Activated CD4-positive, alpha-beta memory T cell treated with anti-CD3 and anti-CD28 coated beads for 36 hours (primary cell): ENCODE measurements around the gene CSF3R. TPM values are rescaled to one million over a fixed set of nuclear protein-coding genes. Genes with fewer than 3 reads are reported as not detected.
A peak's percentile ranks its signal among the peaks of the same experiment; 100 is the strongest.

Experiments
- CTCF ChIA-PET: fragments of 350-600 bp; sonication (Branson Sonifier 250); formaldehyde crosslinking; loops from one replicate; lab custom pipeline; 2021; ENCODE audit warnings: antibody characterized with exemption, inconsistent platforms; lab: Charles Lee
- POLR2A ChIA-PET: fragments of 350-600 bp; sonication (Branson Sonifier 250); formaldehyde crosslinking; loops from one replicate; lab custom pipeline; 2021; ENCODE audit warnings: antibody characterized with exemption; lab: Charles Lee
- DNase-seq: peaks from one replicate; pipeline ENCODE4 v3.0.0-alpha.2; 2020
- H3K27ac Mint-ChIP-seq: one replicate; pipeline ENCODE4 v1.8.0; 2021; ENCODE audit warnings: mixed read lengths
- H3K27me3 Mint-ChIP-seq: one replicate; pipeline ENCODE4 v1.8.0; 2021; ENCODE audit warnings: mixed read lengths
- H3K36me3 Mint-ChIP-seq: one replicate; pipeline ENCODE4 v1.8.0; 2021; ENCODE audit warnings: mixed read lengths
- H3K4me1 Mint-ChIP-seq: one replicate; pipeline ENCODE4 v1.8.0; 2021; ENCODE audit warnings: low read depth, mixed read lengths
- H3K4me3 Mint-ChIP-seq: one replicate; pipeline ENCODE4 v1.8.0; 2021; ENCODE audit warnings: mild to moderate bottlenecking, mixed read lengths
- H3K9me3 Mint-ChIP-seq: one replicate; pipeline ENCODE4 v1.8.0; 2021; ENCODE audit warnings: mixed read lengths
- intact Hi-C: fragments of 100-400 bp; cut with micrococcal nuclease; formaldehyde crosslinking; loops from one replicate; pipeline ENCODE4 v1.15.1; 2023
- total RNA-seq, 2 experiments: library from RNA; stranded (reverse); gene quantifications; one replicate each; pipeline ENCODE4 v1.2.3, GENCODE V29; 2021

Gene CSF3R
- total RNA-seq, 2 experiments from 2014 or later: not detected

DNA sequence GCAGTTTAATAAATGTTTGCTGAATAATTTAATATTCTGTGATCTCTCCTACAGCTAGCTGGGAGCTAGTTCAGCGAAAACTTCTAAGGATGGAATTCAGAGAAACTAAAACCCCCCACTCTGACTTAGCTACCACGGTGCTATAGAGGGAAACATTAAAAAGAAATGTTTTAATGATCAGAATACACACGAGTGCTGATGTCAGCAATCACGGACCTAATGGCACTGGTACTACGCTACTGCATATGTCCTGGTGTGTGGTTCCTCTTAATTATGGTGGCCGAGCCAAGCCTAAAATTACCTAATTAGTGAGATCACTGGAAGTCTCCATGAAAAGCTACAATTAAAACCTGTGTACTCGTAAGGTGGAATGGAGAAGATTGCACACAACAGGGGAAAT lies 61.1 kb downstream of the CSF3R start:
- DNase-seq: no peak
- Mint-ChIP-seq H3K9me3 (no peaks in the 10 kb centered on the region), H3K27me3 (no peaks in the 10 kb centered on the region), H3K36me3 (no peaks in the 10 kb centered on the region), H3K27ac (peak overlapping the region; percentile 90), H3K4me1 (peaks cover 25% of the 10 kb centered on the region), H3K4me3 (no peak overlapping the region)
- CTCF ChIA-PET: interaction anchor here (0.7 to 4.2 kb wide), 8 partner anchors 9 to 115 kb away, joined by 3 to 43 read pairs (median 4); partner anchors contain the start of genes LSM10 and SH3D21
- POLR2A ChIA-PET: no interaction called here
- intact Hi-C loops: loop anchor here (1.0 to 5.0 kb wide), 5 partner anchors 35 to 324 kb away; partner anchors contain the start of genes SH3D21 and TRAPPC3

DNA sequence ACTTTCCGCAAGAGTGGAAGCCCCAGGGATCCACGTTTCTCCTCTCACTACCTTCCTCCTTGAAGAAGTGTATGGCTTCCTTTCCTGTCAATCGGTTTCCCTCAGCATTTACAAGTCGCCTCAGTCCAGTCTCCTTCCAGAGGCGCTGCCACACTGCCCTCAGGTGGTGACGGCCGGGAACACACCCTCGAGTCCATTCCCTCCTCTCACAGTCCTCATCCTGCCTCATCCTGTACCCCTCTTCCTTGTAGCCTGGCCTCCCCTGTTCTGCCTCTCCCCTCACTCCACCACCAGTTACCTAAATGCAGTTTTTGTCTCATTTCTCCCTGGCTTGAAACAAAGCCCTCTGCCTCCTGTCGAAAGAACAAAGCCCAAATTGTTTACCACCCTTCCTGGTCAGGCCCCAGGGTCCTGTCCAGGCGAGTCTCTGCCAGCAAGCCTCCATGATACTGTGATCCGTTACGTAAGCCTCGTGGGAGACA lies 61.8 kb downstream of the CSF3R start:
- Mint-ChIP-seq H3K27ac (peak overlapping the region; percentile 90), H3K9me3 (no peaks in the 10 kb centered on the region), H3K4me1 (peaks cover 20% of the 10 kb centered on the region), H3K36me3 (no peaks in the 10 kb centered on the region), H3K4me3 (no peak overlapping the region), H3K27me3 (no peaks in the 10 kb centered on the region)
- peak; percentile 96 for DNase-seq
- ChIA-PET CTCF (interaction anchor here (0.8 to 5.0 kb wide), 10 partner anchors 20 to 114 kb away, joined by 3 to 56 read pairs (median 4); partner anchors contain the start of genes EVA1B, LSM10 and SH3D21), POLR2A (interaction anchor here (1.2 kb wide), 1 partner anchor 23 kb away, joined by 4 read pairs; the partner anchor contains the start of gene LSM10)
- intact Hi-C loops: loop anchor here (1.0 to 5.0 kb wide), 6 partner anchors 35 to 324 kb away; partner anchors contain the start of genes SH3D21 and TRAPPC3

DNA sequence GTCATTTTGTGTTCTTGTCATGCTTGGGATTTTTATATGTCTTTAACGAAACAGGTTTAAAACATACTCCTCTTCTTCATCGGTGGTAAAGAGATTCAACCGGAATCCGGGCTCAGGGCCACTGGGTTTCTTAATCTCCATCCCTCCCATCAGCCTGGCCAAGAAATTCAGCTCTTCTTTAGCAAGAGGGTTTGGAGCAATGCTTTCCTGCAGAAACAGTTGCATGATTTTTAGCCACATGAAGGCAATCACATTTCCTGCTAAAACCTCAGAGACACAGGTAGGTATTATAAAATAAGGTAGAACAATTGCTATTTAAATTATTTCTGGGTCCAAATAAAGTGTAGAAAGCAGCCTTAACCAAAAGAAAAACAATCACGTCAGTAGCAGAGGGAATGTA lies 62.3 kb downstream of the CSF3R start:
- CTCF ChIA-PET: interaction anchor here (0.6 to 5.0 kb wide), 14 partner anchors 20 to 321 kb away, joined by 3 to 56 read pairs (median 4); partner anchors contain the start of genes EVA1B, SH3D21 and TRAPPC3
- DNase-seq: no peak
- POLR2A ChIA-PET: interaction anchor here (1.2 kb wide), 1 partner anchor 23 kb away, joined by 4 read pairs; the partner anchor contains the start of gene LSM10

DNA sequence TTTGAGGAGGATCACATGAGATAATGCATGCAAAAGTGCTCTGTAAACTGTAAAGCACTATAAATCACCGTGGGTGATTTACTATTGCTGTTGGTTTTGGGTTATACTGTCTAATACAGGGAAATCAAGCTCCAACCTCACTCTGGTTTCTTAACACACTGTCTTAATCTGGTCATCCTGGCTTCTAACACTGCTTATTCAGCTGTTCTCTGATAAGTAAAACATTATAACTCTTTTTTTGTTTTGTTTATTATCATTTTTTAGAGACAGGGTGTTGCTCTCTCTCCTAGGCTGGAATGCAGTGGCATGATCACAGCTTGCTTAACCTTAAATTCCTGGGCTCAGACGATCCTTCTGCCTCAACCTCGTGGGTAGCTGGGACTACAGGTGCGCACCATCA lies 63.1 kb downstream of the CSF3R start:
- Mint-ChIP-seq H3K4me1 (peaks cover 17% of the 10 kb centered on the region), H3K27me3 (no peaks in the 10 kb centered on the region), H3K36me3 (no peaks in the 10 kb centered on the region), H3K9me3 (no peaks in the 10 kb centered on the region), H3K4me3 (no peak overlapping the region), H3K27ac (no peak overlapping the region)
- ChIA-PET POLR2A (interaction anchor here (1.0 to 1.2 kb wide), 2 partner anchors 22 to 260 kb away, joined by 3 to 4 read pairs; partner anchors contain the start of gene LSM10), CTCF (interaction anchor here (0.6 to 5.0 kb wide), 9 partner anchors 20 to 330 kb away, joined by 3 to 56 read pairs (median 4); partner anchors contain the start of genes SH3D21 and TRAPPC3)
- no peak for DNase-seq
- intact Hi-C loops: no loop called here

More for the DNA sequence above, 62.3 kb downstream of the CSF3R start:
- Mint-ChIP-seq H3K27ac (peak overlapping the region; percentile 90), H3K36me3 (no peaks in the 10 kb centered on the region), H3K9me3 (no peaks in the 10 kb centered on the region), H3K4me3 (no peak overlapping the region), H3K4me1 (peaks cover 17% of the 10 kb centered on the region), H3K27me3 (no peaks in the 10 kb centered on the region)
- intact Hi-C loops: loop anchor here (1.0 to 5.0 kb wide), 5 partner anchors 70 to 323 kb away; partner anchors contain the start of genes SH3D21 and TRAPPC3

DNA sequence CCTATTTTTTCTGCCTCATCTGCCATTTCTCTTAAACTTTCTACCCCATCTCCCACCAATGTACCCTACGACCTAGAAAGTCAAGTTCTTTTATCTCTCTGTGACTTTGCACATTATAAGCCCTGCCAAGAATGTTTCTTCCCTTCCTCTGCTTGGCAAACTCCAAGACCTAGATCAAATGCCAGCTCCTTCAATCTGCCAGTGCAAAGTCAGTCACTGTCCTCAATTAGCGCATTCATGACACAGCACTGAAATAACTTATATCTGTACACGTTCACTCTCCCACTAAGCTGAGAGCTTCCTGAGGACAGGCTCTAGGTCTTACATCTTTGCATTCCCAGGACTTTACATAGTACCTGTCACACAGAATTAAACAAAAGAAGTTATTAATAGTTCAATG lies 63.6 kb downstream of the CSF3R start:
- H3K36me3 Mint-ChIP-seq: no peaks in the 10 kb centered on the region
- peaks cover 17% of the 10 kb centered on the region for H3K4me1 Mint-ChIP-seq
- ChIA-PET CTCF (interaction anchor here (0.6 to 5.0 kb wide), 7 partner anchors 20 to 330 kb away, joined by 3 to 56 read pairs (median 4); partner anchors contain the start of gene TRAPPC3), POLR2A (interaction anchor here (0.6 to 1.0 kb wide), 3 partner anchors 47 to 300 kb away, joined by 3 to 4 read pairs (median 3); no protein-coding TSS in a partner anchor)
- no peaks in the 10 kb centered on the region for H3K27me3 Mint-ChIP-seq
- H3K4me3 Mint-ChIP-seq: no peak overlapping the region
- DNase-seq: no peak
- H3K9me3 Mint-ChIP-seq: no peaks in the 10 kb centered on the region
- no peak overlapping the region for H3K27ac Mint-ChIP-seq
- intact Hi-C loops: no loop called here

DNA sequence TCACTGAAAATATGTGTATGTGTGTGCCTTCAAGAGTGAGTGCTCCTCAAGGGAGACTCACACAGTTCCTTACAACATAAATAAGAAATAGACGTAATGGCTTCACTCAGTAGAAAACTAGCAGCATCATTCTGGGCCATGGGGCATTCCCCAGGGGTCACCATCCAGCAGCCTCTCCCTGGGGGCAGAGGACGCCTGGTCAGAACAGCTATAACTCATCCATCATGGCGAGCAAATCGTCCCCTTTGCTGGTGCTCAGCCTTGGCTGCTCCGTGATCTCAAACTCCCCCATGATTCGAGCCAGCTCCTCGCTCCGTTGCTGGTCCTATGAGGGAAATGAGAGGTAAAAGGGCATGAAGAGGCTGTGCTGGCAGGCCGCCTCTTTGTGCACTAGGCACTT lies 64.8 kb downstream of the CSF3R start:
- H3K27me3 Mint-ChIP-seq: no peaks in the 10 kb centered on the region
- H3K4me1 Mint-ChIP-seq: peaks cover 17% of the 10 kb centered on the region
- DNase-seq: no peak
- H3K27ac Mint-ChIP-seq: no peak overlapping the region
- H3K9me3 Mint-ChIP-seq: no peaks in the 10 kb centered on the region
- ChIA-PET POLR2A (no interaction called here), CTCF (interaction anchor here (1.0 to 5.0 kb wide), 3 partner anchors 68 to 132 kb away, joined by 3 to 56 read pairs (median 4); no protein-coding TSS in a partner anchor)
- intact Hi-C loops: no loop called here
- no peak overlapping the region for H3K4me3 Mint-ChIP-seq
- H3K36me3 Mint-ChIP-seq: no peaks in the 10 kb centered on the region

Other genes starting within 250 kb of the CSF3R start
- gene SH3D21, start 176.5 kb downstream of the CSF3R start, total RNA-seq: 10 to 100 TPM; 16.9 to 18.1 TPM
- 10 to 100 TPM; 11.6 to 12.8 TPM for gene EVA1B, start 159.3 kb downstream of the CSF3R start, total RNA-seq
- 10 to 100 TPM; 57.3 to 57.4 TPM for gene STK40, start 97.0 kb downstream of the CSF3R start, total RNA-seq
- gene LSM10, start 85.0 kb downstream of the CSF3R start, total RNA-seq: 10 to 100 TPM; 46.0 to 47.0 TPM
- gene OSCP1, start 32.5 kb downstream of the CSF3R start, total RNA-seq: 1 to 10 TPM; 1.8 to 2.7 TPM
- 100 to 1,000 TPM; 113 to 115 TPM for gene MRPS15, start 18.5 kb downstream of the CSF3R start, total RNA-seq